IMR-90 (cell line): ENCODE data around the gene DPYSL5. TPM values are rescaled to one million over a fixed set of nuclear protein-coding genes. Genes with fewer than 3 reads are reported as not detected.

Source experiments
- ATAC-seq: fragments of 200-7000 bp; cut with Tn5 transposase; 2 replicates; pipeline ENCODE4 v1.9.1; 2020; ENCODE audit warnings: low read depth, mild to moderate bottlenecking, moderate library complexity
- BruUV-seq: library from RNA; stranded (reverse); fragments of 400-500 nt; replicated peaks from 2 replicates; lab custom pipeline; 2021; lab: Mats Ljungman, UMichigan
- CTCF ChIA-PET: fragments of 300-600 bp; formaldehyde crosslinking; extraction: SDS; loops from one replicate; lab custom pipeline; 2021; ENCODE audit warnings: antibody characterized with exemption; lab: Yijun Ruan, JAX
- POLR2A ChIA-PET: fragments of 300-600 bp; sonication (Branson Sonifier 250); formaldehyde crosslinking; loops from one replicate; lab custom pipeline; 2022; ENCODE audit warnings: antibody characterized with exemption; ENCODE audit not compliant: unreplicated experiment; lab: Charles Lee
- DNase-seq: peaks from one replicate; pipeline ENCODE4 v3.0.0; 2013
- H2AFZ ChIP-seq: replicated peaks from 2 replicates; pipeline ENCODE3; 2013; ENCODE audit warnings: low read length, mild to moderate bottlenecking; ENCODE audit not compliant: poor library complexity
- H2AK5ac ChIP-seq: 2 replicates; pipeline ENCODE4 v1.6.1; 2013; ENCODE audit warnings: low read depth, low read length, inconsistent platforms
- H2AK9ac ChIP-seq: replicated peaks from 2 replicates; pipeline ENCODE3; 2013; ENCODE audit warnings: mild to moderate bottlenecking, low read depth, low read length, moderate library complexity; ENCODE audit not compliant: poor library complexity
- H2BK120ac ChIP-seq: 2 replicates; pipeline ENCODE4 v1.6.1; 2013; ENCODE audit warnings: low read depth, low read length, inconsistent platforms
- H2BK15ac ChIP-seq: 3 replicates; pipeline ENCODE4 v1.6.1; 2013; ENCODE audit warnings: low read depth, low read length, inconsistent platforms
- H2BK20ac ChIP-seq: 2 replicates; pipeline ENCODE4 v1.6.1; 2013; ENCODE audit warnings: low read depth, mild to moderate bottlenecking, inconsistent platforms, low read length, moderate library complexity
- H2BK5ac ChIP-seq: 2 replicates; pipeline ENCODE4 v1.6.1; 2013; ENCODE audit warnings: mild to moderate bottlenecking, low read depth, low read length, inconsistent platforms; ENCODE audit not compliant: poor library complexity, severe bottlenecking
- H3K14ac ChIP-seq: replicated peaks from 2 replicates; pipeline ENCODE4 v1.6.1; 2013; ENCODE audit warnings: low read depth, low read length, inconsistent platforms
- H3K18ac ChIP-seq: 2 replicates; pipeline ENCODE4 v1.6.1; 2013; ENCODE audit warnings: low read depth, low read length, control low read depth
- H3K23ac ChIP-seq: 2 replicates; pipeline ENCODE4 v1.6.1; 2013; ENCODE audit warnings: low read depth, low read length, inconsistent platforms
- H3K27ac ChIP-seq: 2 replicates; pipeline ENCODE4 v1.5.1; 2013; ENCODE audit warnings: mild to moderate bottlenecking, control low read depth, low read length; ENCODE audit not compliant: insufficient read depth
- H3K27me3 ChIP-seq: 2 replicates; pipeline ENCODE4 v1.6.1; 2013; ENCODE audit warnings: low read length; ENCODE audit not compliant: control insufficient read depth, insufficient read depth
- H3K36me3 ChIP-seq: 2 replicates; pipeline ENCODE4 v1.6.1; 2013; ENCODE audit warnings: low read length, mixed read lengths; ENCODE audit not compliant: control insufficient read depth, insufficient read depth
- H3K4ac ChIP-seq: 2 replicates; pipeline ENCODE4 v1.6.1; 2013; ENCODE audit warnings: low read depth, low read length, inconsistent platforms
- H3K4me1 ChIP-seq: 2 replicates; pipeline ENCODE4 v1.6.1; 2013; ENCODE audit warnings: low read length, mixed read lengths; ENCODE audit not compliant: control insufficient read depth, insufficient read depth
- H3K4me2 ChIP-seq: 2 replicates; pipeline ENCODE4 v1.6.1; 2013; ENCODE audit warnings: low read depth, mild to moderate bottlenecking, control low read depth, low read length, moderate library complexity
- H3K4me3 ChIP-seq: 2 replicates; pipeline ENCODE4 v1.5.1; 2013; ENCODE audit warnings: low read depth, mild to moderate bottlenecking, control low read depth, low read length, moderate library complexity; ENCODE audit not compliant: insufficient read depth
- H3K56ac ChIP-seq: 2 replicates; pipeline ENCODE4 v1.6.1; 2013; ENCODE audit warnings: low read length, inconsistent platforms; ENCODE audit not compliant: insufficient read depth; ENCODE audit errors: extremely low read depth
- H3K79me1 ChIP-seq, 2 experiments: 2 replicates each; pipeline ENCODE4 v1.6.1; 2013; ENCODE audit warnings: low read length in 2 of 2, inconsistent platforms in 1 of 2, low read depth in 1 of 2
- H3K9ac ChIP-seq: 2 replicates; pipeline ENCODE4 v1.6.1; 2013; ENCODE audit warnings: low read depth, low read length, control low read depth
- H3K9me1 ChIP-seq: 2 replicates; pipeline ENCODE4 v1.6.1; 2013; ENCODE audit warnings: low read length, inconsistent platforms; ENCODE audit not compliant: insufficient read depth
- H3K9me3 ChIP-seq: 2 replicates; pipeline ENCODE4 v1.6.1; 2013; ENCODE audit warnings: low read length; ENCODE audit not compliant: control insufficient read depth, insufficient read depth
- H4K20me1 ChIP-seq: 2 replicates; pipeline ENCODE4 v1.6.1; 2013; ENCODE audit warnings: low read length, inconsistent platforms; ENCODE audit not compliant: insufficient read depth
- H4K5ac ChIP-seq: 2 replicates; pipeline ENCODE4 v1.6.1; 2013; ENCODE audit warnings: mild to moderate bottlenecking, low read depth, low read length, control low read depth
- H4K8ac ChIP-seq, 2 experiments: 2 replicates each; pipeline ENCODE4 v1.6.1; 2013; ENCODE audit warnings: low read depth in 2 of 2, low read length in 2 of 2, control low read depth in 1 of 2, inconsistent platforms in 1 of 2
- H4K91ac ChIP-seq: 2 replicates; pipeline ENCODE4 v1.6.1; 2013; ENCODE audit warnings: low read depth, low read length, inconsistent platforms; ENCODE audit not compliant: insufficient read depth
- BHLHE40 ChIP-seq: fragments of 150-350 bp; IDR thresholded peaks from 2 replicates; pipeline ENCODE4 v1.6.1; 2016; ENCODE audit warnings: mild to moderate bottlenecking, low read depth, low read length
- CEBPB ChIP-seq: IDR thresholded peaks from 2 replicates; pipeline ENCODE4 v1.6.1; 2012; ENCODE audit warnings: low read depth, low read length, improper control_type of control experiment
- CHD1 ChIP-seq: IDR thresholded peaks from 2 replicates; pipeline ENCODE4 v1.6.1; 2012; ENCODE audit warnings: low read depth, low read length, improper control_type of control experiment
- CTCF ChIP-seq: conservative IDR thresholded peaks from 2 replicates; pipeline ENCODE4 v1.5.1; 2012; ENCODE audit warnings: mild to moderate bottlenecking, low read depth, low read length, improper control_type of control experiment
- ELK1 ChIP-seq: fragments of 150-350 bp; IDR thresholded peaks from 2 replicates; pipeline ENCODE4 v1.6.1; 2016; ENCODE audit warnings: low read depth, mild to moderate bottlenecking, low read length, moderate library complexity, borderline replicate concordance
- FOS ChIP-seq: fragments of 150-350 bp; IDR thresholded peaks from 2 replicates; pipeline ENCODE4 v1.6.1; 2016; ENCODE audit warnings: low read depth, low read length
- MAFK ChIP-seq: IDR thresholded peaks from 2 replicates; pipeline ENCODE4 v1.6.1; 2012; ENCODE audit warnings: low read depth, low read length, improper control_type of control experiment
- MAZ ChIP-seq: IDR thresholded peaks from 2 replicates; pipeline ENCODE4 v1.6.1; 2012; ENCODE audit warnings: low read depth, mild to moderate bottlenecking, low read length, improper control_type of control experiment, moderate library complexity, borderline replicate concordance
- MXI1 ChIP-seq: IDR thresholded peaks from 2 replicates; pipeline ENCODE4 v1.6.1; 2012; ENCODE audit warnings: low read depth, mild to moderate bottlenecking, low read length, moderate library complexity, borderline replicate concordance
- NFE2L2 ChIP-seq: fragments of 150-350 bp; IDR thresholded peaks from 2 replicates; pipeline ENCODE4 v1.6.1; 2016; ENCODE audit warnings: low read depth, mild to moderate bottlenecking, low read length
- POLR2A ChIP-seq: IDR thresholded peaks from 2 replicates; pipeline ENCODE4 v1.6.1; 2012; ENCODE audit warnings: mild to moderate bottlenecking, low read depth, low read length
- RAD21 ChIP-seq: IDR thresholded peaks from 2 replicates; pipeline ENCODE4 v1.6.1; 2012; ENCODE audit warnings: low read length, improper control_type of control experiment
- RFX5 ChIP-seq: IDR thresholded peaks from 2 replicates; pipeline ENCODE4 v1.8.0; 2012; ENCODE audit warnings: low read depth, mild to moderate bottlenecking, low read length, moderate library complexity
- SMC3 ChIP-seq: fragments of 150-350 bp; IDR thresholded peaks from 2 replicates; pipeline ENCODE4 v1.6.1; 2016; ENCODE audit warnings: low read depth, mild to moderate bottlenecking, antibody characterized with exemption, low read length, moderate library complexity
- USF2 ChIP-seq: fragments of 150-350 bp; IDR thresholded peaks from 2 replicates; pipeline ENCODE4 v1.6.1; 2017; ENCODE audit warnings: mild to moderate bottlenecking, antibody characterized with exemption, low read length, low read depth
- WGBS, 2 experiments: methylation state at CpG; one replicate each; pipeline versions ENCODE4 v1.1.5 to v1.1.7; 2013; ENCODE audit warnings: missing lambda C conversion rate in 2 of 2; ENCODE audit not compliant: insufficient read length in 1 of 2; ENCODE audit errors: extremely low coverage in 2 of 2; 5-methylcytosine and 5-hydroxymethylcytosine counted together
- dilution Hi-C: fragments of 300-500 bp; cut with HindIII; formaldehyde crosslinking; loops from one replicate; pipeline ENCODE4 v1.14.3; 2018; ENCODE audit warnings: low sequenced_read_pairs; ENCODE audit not compliant: unreplicated experiment
- in situ Hi-C: fragments of 300-500 bp; cut with MboI; formaldehyde crosslinking; loops from 3 replicates; pipeline ENCODE4 v1.14.3; 2019; ENCODE audit warnings: low sequenced_read_pairs, inconsistent platforms, mixed read lengths
- intact Hi-C: fragments of 100-400 bp; cut with micrococcal nuclease; formaldehyde crosslinking; loops from 2 replicates; pipeline ENCODE4 v1.10.0; 2022
- polyA plus RNA-seq, 3 experiments: library from polyadenylated mRNA; depleted of rRNA; stranded (reverse); fragments of >200 nt; gene quantifications; 2 replicates each; pipeline ENCODE4 v1.2.3, GENCODE V29; 2012; ENCODE audit warnings: low replicate concordance in 1 of 3
- total RNA-seq: library from RNA; depleted of rRNA; stranded (reverse); fragments of >200 nt; gene quantifications from 2 replicates; pipeline ENCODE4 v1.2.3, GENCODE V29; 2012

Gene DPYSL5
- total and polyA plus RNA-seq, 2 of the 4 experiments (the other 2 are of a cell fraction), result not detected

GRCh38 chr2:26877276-26877675 lies 29.3 kb downstream of the DPYSL5 start:
- Histone ChIP-seq H2BK120ac (no peak overlapping the region), H4K91ac (no peak overlapping the region), H3K36me3 (no peaks in the 10 kb centered on the region), H4K8ac (no peak overlapping the region), H3K9me1 (0 out of 2 replicates have a peak, but pooled peaks cover 6% of the 10 kb centered on the region), H2BK20ac (no peak overlapping the region), H3K14ac (no peak overlapping the region), H2BK5ac (no peak overlapping the region), H3K4ac (no peak overlapping the region), H3K27me3 (peaks cover 34% of the 10 kb centered on the region), H3K27ac (no peak overlapping the region), H4K5ac (no peak overlapping the region), H3K4me3 (no peak overlapping the region), H3K9me3 (no peaks in the 10 kb centered on the region), H3K23ac (no peak overlapping the region), H2AK5ac (no peak overlapping the region), H3K18ac (no peak overlapping the region), H2AK9ac (no peak overlapping the region), H3K9ac (no peak overlapping the region), H3K79me1 (no peaks in the 10 kb centered on the region), H4K20me1 (no peaks in the 10 kb centered on the region), H3K4me1 (no peaks in the 10 kb centered on the region), H3K4me2 (no peak overlapping the region), H2BK15ac (no peak overlapping the region), H3K56ac (no peak overlapping the region), H2AFZ (no peak overlapping the region)
- no peak for DNase-seq
- POLR2A ChIA-PET, result no interaction called here
- intact Hi-C loops (no loop called here), dilution Hi-C loops (no loop called here), in situ Hi-C loops (no loop called here)
- TF ChIP-seq BHLHE40, result no peak
- no peak for TF ChIP-seq ELK1
- TF ChIP-seq USF2, result no peak
- no peak for TF ChIP-seq NFE2L2
- TF ChIP-seq POLR2A, result no peak
- no peak for TF ChIP-seq FOS
- no peak for TF ChIP-seq RFX5
- no peak for TF ChIP-seq CHD1
- no peak for TF ChIP-seq MAZ
- no peak for TF ChIP-seq SMC3
- no peak for TF ChIP-seq MAFK
- no peak for TF ChIP-seq MXI1
- TF ChIP-seq CTCF, result no peak
- no peak for TF ChIP-seq CEBPB
- TF ChIP-seq RAD21, result no peak
- CTCF ChIA-PET, result no interaction called here
- ATAC-seq, result no peak
- no TSS peak for BruUV-seq
- 100% methylated on average over 1 of the region's 2 CpGs; no CpG with 5 or more reads in 1 of the 2 experiments for WGBS, 2 experiments
